H1 (cell line): ENCODE results near the gene ACOT11. TPM values are rescaled to one million over a fixed set of nuclear protein-coding genes. Genes with fewer than 3 reads are reported as not detected.

Source experiments
- CTCF ChIA-PET: fragments of 300-600 bp; sonication (Branson Sonifier 250); formaldehyde crosslinking; loops from one replicate; lab custom pipeline; 2021; ENCODE audit not compliant: partially characterized antibody; lab: Charles Lee
- POLR2A ChIA-PET: fragments of 300-600 bp; sonication (Branson Sonifier 250); formaldehyde crosslinking; loops from one replicate; lab custom pipeline; 2021; ENCODE audit warnings: inconsistent platforms; ENCODE audit not compliant: partially characterized antibody; lab: Charles Lee
- DNase-seq, 2 experiments: peaks; one replicate each; pipeline versions ENCODE4 v3.0.0 to v3.0.0-alpha.2; 2010 to 2022; ENCODE audit warnings: low spot score in 2 of 2, low read depth in 1 of 2, mixed read lengths in 1 of 2
- FAIRE-seq: peaks from 2 replicates; lab custom pipeline; 2011; peaks lifted over from hg19 to GRCh38; lab: Jason Lieb, UNC
- H2AFZ ChIP-seq: 2 replicates; pipeline ENCODE4 v1.8.1; 2012; ENCODE audit warnings: low read length, inconsistent platforms
- H2AK5ac ChIP-seq: 2 replicates; pipeline ENCODE4 v1.6.1; 2013; ENCODE audit warnings: low read depth, low read length
- H2BK120ac ChIP-seq: replicated peaks from 2 replicates; pipeline ENCODE3; 2013; ENCODE audit warnings: low read depth, low read length, inconsistent platforms
- H2BK12ac ChIP-seq: 2 replicates; pipeline ENCODE4 v1.6.1; 2013; ENCODE audit warnings: low read depth, low read length
- H2BK15ac ChIP-seq: 2 replicates; pipeline ENCODE4 v1.6.1; 2013; ENCODE audit warnings: low read length
- H2BK20ac ChIP-seq: 2 replicates; pipeline ENCODE4 v1.6.1; 2013; ENCODE audit warnings: low read length
- H2BK5ac ChIP-seq: 2 replicates; pipeline ENCODE4 v1.6.1; 2013; ENCODE audit warnings: low read depth, low read length
- H3K14ac ChIP-seq: 2 replicates; pipeline ENCODE4 v1.6.1; 2013; ENCODE audit warnings: inconsistent platforms; ENCODE audit not compliant: insufficient read length
- H3K18ac ChIP-seq: 2 replicates; pipeline ENCODE4 v1.6.1; 2013; ENCODE audit warnings: low read length; ENCODE audit errors: extremely low read depth
- H3K23ac ChIP-seq: 2 replicates; pipeline ENCODE4 v1.6.1; 2013; ENCODE audit warnings: inconsistent platforms; ENCODE audit not compliant: insufficient read length
- H3K23me2 ChIP-seq: 2 replicates; pipeline ENCODE4 v1.6.1; 2013; ENCODE audit warnings: low read depth, low read length
- H3K27ac ChIP-seq: 2 replicates; pipeline ENCODE4 v1.6.1; 2011; ENCODE audit warnings: low read depth, low read length, inconsistent platforms
- H3K27me3 ChIP-seq, 4 experiments: replicated peaks in 1 of 4; 1 replicate in 1 of 4; 2 replicates in 3 of 4; pipeline versions ENCODE4 v1.6.1 to v1.8.1; 2011 to 2013; ENCODE audit warnings: low read length in 3 of 4, mild to moderate bottlenecking in 3 of 4, inconsistent platforms in 2 of 4, mixed read lengths in 2 of 4, moderate library complexity in 1 of 4; ENCODE audit not compliant: control insufficient read depth in 3 of 4, insufficient read depth in 3 of 4; ENCODE audit errors: extremely low read depth in 1 of 4
- H3K36me3 ChIP-seq, 4 experiments: 2 replicates each; pipeline versions ENCODE4 v1.6.1 to v1.8.1; 2011 to 2013; ENCODE audit warnings: mild to moderate bottlenecking in 4 of 4, low read length in 3 of 4, moderate library complexity in 2 of 4, control low read depth in 1 of 4, inconsistent platforms in 1 of 4; ENCODE audit not compliant: insufficient read depth in 4 of 4, control insufficient read depth in 2 of 4
- H3K4ac ChIP-seq: replicated peaks from 2 replicates; pipeline ENCODE3; 2013; ENCODE audit warnings: low read length, low read depth, mixed read lengths, inconsistent platforms; ENCODE audit not compliant: insufficient read length
- H3K4me1 ChIP-seq, 4 experiments: replicated peaks in 1 of 4; 1 replicate in 1 of 4; 2 replicates in 3 of 4; pipeline versions ENCODE4 v1.6.1 to v1.8.1; 2011 to 2013; ENCODE audit warnings: low read length in 3 of 4, inconsistent platforms in 2 of 4, mixed read lengths in 1 of 4; ENCODE audit not compliant: insufficient read depth in 4 of 4, control insufficient read depth in 3 of 4
- H3K4me2 ChIP-seq, 2 experiments: 2 replicates each; pipeline versions ENCODE4 v1.6.1 to v1.8.1; 2011 to 2013; ENCODE audit warnings: low read depth in 2 of 2, low read length in 2 of 2, control low read depth in 1 of 2, inconsistent platforms in 1 of 2, mild to moderate bottlenecking in 1 of 2; ENCODE audit not compliant: insufficient read depth in 1 of 2
- H3K4me3 ChIP-seq, 4 experiments: fragments of 200-600, 300-600 bp in 1 of 4; sonication (generic), shearing (Covaris generic), sonication (Bioruptor Twin) in 1 of 4; 2 replicates each; pipeline versions ENCODE4 v1.5.1 to v1.8.1; 2011 to 2016; ENCODE audit warnings: low read length in 4 of 4, low read depth in 3 of 4, control low read depth in 2 of 4, inconsistent platforms in 2 of 4, mild to moderate bottlenecking in 2 of 4, mixed read lengths in 1 of 4, moderate library complexity in 1 of 4; ENCODE audit not compliant: insufficient read depth in 2 of 4; ENCODE audit errors: extremely low read depth in 1 of 4
- H3K56ac ChIP-seq: replicated peaks from 2 replicates; pipeline ENCODE3; 2013; ENCODE audit warnings: low read depth, mild to moderate bottlenecking, mixed read lengths, low read length, inconsistent platforms; ENCODE audit not compliant: insufficient read length
- H3K79me1 ChIP-seq: 2 replicates; pipeline ENCODE4 v1.6.1; 2013; ENCODE audit warnings: low read depth, low read length, control low read depth
- H3K79me2 ChIP-seq, 2 experiments: 2 replicates each; pipeline versions ENCODE4 v1.6.1 to v1.8.1; 2012 to 2013; ENCODE audit warnings: low read length in 2 of 2, mild to moderate bottlenecking in 2 of 2, inconsistent platforms in 1 of 2; ENCODE audit not compliant: insufficient read depth in 2 of 2, control insufficient read depth in 1 of 2
- H3K9ac ChIP-seq, 4 experiments: replicated peaks in 1 of 4; 1 replicate in 1 of 4; 2 replicates in 3 of 4; pipeline versions ENCODE4 v1.6.1 to v1.8.1; 2011 to 2013; ENCODE audit warnings: low read depth in 3 of 4, low read length in 3 of 4, control low read depth in 2 of 4, mild to moderate bottlenecking in 2 of 4, moderate library complexity in 2 of 4, inconsistent platforms in 1 of 4; ENCODE audit errors: extremely low read depth in 1 of 4
- H3K9me3 ChIP-seq, 2 experiments: 2 replicates each; pipeline versions ENCODE4 v1.6.1 to v1.8.1; 2012 to 2013; ENCODE audit warnings: mild to moderate bottlenecking in 2 of 2, moderate library complexity in 2 of 2, control low read depth in 1 of 2, inconsistent platforms in 1 of 2, low read depth in 1 of 2, low read length in 1 of 2, mixed read lengths in 1 of 2; ENCODE audit not compliant: insufficient read depth in 2 of 2
- H4K20me1 ChIP-seq, 2 experiments: replicated peaks in 1 of 2; 2 replicates each; pipeline versions ENCODE3 to v1.8.1; 2011 to 2013; ENCODE audit warnings: inconsistent platforms in 2 of 2, low read length in 2 of 2, mild to moderate bottlenecking in 1 of 2; ENCODE audit not compliant: insufficient read depth in 2 of 2, control insufficient read depth in 1 of 2
- H4K5ac ChIP-seq: 2 replicates; pipeline ENCODE4 v1.6.1; 2013; ENCODE audit warnings: low read length, low read depth, mixed read lengths, inconsistent platforms; ENCODE audit not compliant: insufficient read length
- H4K8ac ChIP-seq: 2 replicates; pipeline ENCODE4 v1.8.0; 2013; ENCODE audit warnings: mild to moderate bottlenecking, moderate library complexity, low read length, inconsistent platforms; ENCODE audit not compliant: insufficient read depth; ENCODE audit errors: extremely low read depth
- H4K91ac ChIP-seq: replicated peaks from 2 replicates; pipeline ENCODE3; 2013; ENCODE audit warnings: low read length, mixed read lengths, inconsistent platforms; ENCODE audit not compliant: insufficient read length
- CBX8 ChIP-seq: fragments of 300-800, 300-1000 bp; sonication (generic); IDR thresholded peaks from 2 replicates; pipeline ENCODE4 v1.7.1; 2016; ENCODE audit warnings: low read depth, low read length, borderline replicate concordance
- EP300 ChIP-seq, 2 experiments: IDR thresholded peaks; 1 replicate in 1 of 2; 2 replicates in 1 of 2; pipeline ENCODE4 v1.6.1; 2011 to 2012; ENCODE audit warnings: low read depth in 2 of 2, low read length in 2 of 2, mild to moderate bottlenecking in 2 of 2, borderline replicate concordance in 1 of 2, inconsistent platforms in 1 of 2, moderate library complexity in 1 of 2
- HDAC6 ChIP-seq: IDR thresholded peaks from one replicate; pipeline ENCODE4 v1.7.1; 2012; ENCODE audit warnings: low read depth, mild to moderate bottlenecking, inconsistent platforms, low read length, moderate library complexity
- JUND ChIP-seq: IDR thresholded peaks from 2 replicates; pipeline ENCODE4 v1.6.1; 2011; ENCODE audit warnings: mild to moderate bottlenecking, improper control_type of control experiment, low read length
- POU5F1 ChIP-seq: IDR thresholded peaks from 2 replicates; pipeline ENCODE4 v1.6.1; 2011; ENCODE audit warnings: low read depth, mild to moderate bottlenecking, low read length, moderate library complexity
- RFX5 ChIP-seq: IDR thresholded peaks from 2 replicates; pipeline ENCODE4 v1.6.1; 2011; ENCODE audit warnings: low read depth, low read length, improper control_type of control experiment, borderline replicate concordance
- RXRA ChIP-seq: IDR thresholded peaks from 2 replicates; pipeline ENCODE4 v1.6.1; 2011; ENCODE audit warnings: low read depth, mild to moderate bottlenecking, low read length, moderate library complexity; ENCODE audit not compliant: insufficient read depth
- ZNF274 ChIP-seq: IDR thresholded peaks from 2 replicates; pipeline ENCODE4 v1.7.0; 2012; ENCODE audit warnings: low read length, borderline replicate concordance; ENCODE audit errors: extremely low read depth
- WGBS, 2 experiments: shearing (Covaris generic) in 1 of 2; methylation state at CpG; one replicate each; pipeline versions ENCODE4 v1.1.6 to v1.1.7; 2013 to 2015; ENCODE audit warnings: low lambda C conversion rate in 2 of 2, mixed read lengths in 2 of 2, inconsistent platforms in 1 of 2, low coverage in 1 of 2, missing lambda C conversion rate in 1 of 2; ENCODE audit not compliant: insufficient replicate concordance in 2 of 2, insufficient coverage in 1 of 2, insufficient read length in 1 of 2; ENCODE audit errors: extremely low coverage in 1 of 2, missing lambda C conversion rate in 1 of 2; 5-methylcytosine and 5-hydroxymethylcytosine counted together
- polyA plus RNA-seq, 7 experiments: library from polyadenylated mRNA; depleted of rRNA in 3 of 7; stranded (reverse) in 5 of 7; unstranded in 2 of 7; fragments of >200 nt in 5 of 7; fragments of 200-250 nt in 2 of 7; gene quantifications; 1 replicate in 5 of 7; 2 replicates in 1 of 7; 4 replicates in 1 of 7; pipeline versions ENCODE4 v1.2.1 to v1.2.3, GENCODE V29; 2011 to 2013; ENCODE audit warnings: missing spikeins in 2 of 7, mixed read lengths in 2 of 7
- total RNA-seq: library from RNA; stranded (reverse); fragmentation: NEBNext Ultra II Directional; extraction: Animal tissue kit (Norgen Biotek cat#: 25700); gene quantifications from 2 replicates; pipeline ENCODE4 v1.2.1, GENCODE V29; 2021
- TF ChIP-seq, protein P1 (sequence below), 3 experiments: IDR thresholded peaks; 1 replicate in 2 of 3; 2 replicates in 1 of 3; pipeline versions ENCODE4 v1.5.1 to v1.6.1; 2011; ENCODE audit warnings: low read length in 3 of 3, mild to moderate bottlenecking in 3 of 3, inconsistent platforms in 2 of 3, low read depth in 1 of 3, moderate library complexity in 1 of 3; ENCODE audit not compliant: insufficient read depth in 1 of 3; ENCODE audit errors: control extremely low read depth in 1 of 3

The ACOT11 gene
- total and polyA plus RNA-seq, 2 of the 8 experiments (the other 6 are each of a cell fraction or from before 2014, with no cell fraction given) = 3.8 to 4.5 TPM

DNA sequence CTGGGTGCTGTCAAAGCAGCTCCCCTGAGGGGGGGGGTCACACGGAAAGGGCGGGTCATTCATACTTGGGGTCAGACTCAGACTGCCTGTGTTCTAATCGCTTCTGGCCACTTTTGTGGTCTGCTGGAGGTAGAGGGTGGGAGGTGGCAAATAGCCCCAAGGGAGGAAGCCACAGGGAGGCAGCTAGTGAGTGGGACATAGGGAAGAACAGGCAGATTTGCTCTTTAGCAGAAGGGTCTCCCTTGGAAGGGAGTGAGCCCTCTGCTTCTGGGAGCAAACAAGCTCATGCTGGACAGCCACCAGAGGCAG lies 24.5 kb downstream of the ACOT11 start:
- H4K20me1 ChIP-seq = no peaks in the 10 kb centered on the region
- H2BK12ac ChIP-seq = peak overlapping the region; percentile 92; the same call in 1 of the 2 replicates
- no peak overlapping the region for H2AFZ ChIP-seq
- H3K27ac ChIP-seq = 0 out of 2 replicates have a peak overlapping the region, but pooled peaks have one; percentile 19
- no peak overlapping the region; a peak in 1 of 8 replicates for H3K4me3 ChIP-seq
- TF ChIP-seq RXRA (no peak), HDAC6 (no peak), ZNF274 (no peak), POU5F1 (no peak), CBX8 (no peak), JUND (no peak), EP300 (IDR thresholded peaks at IDR 0.05; ENCODE audit: borderline replicate concordance in 1 of 2, low read depth in 2 of 2, low read length in 2 of 2) (no peak), RFX5 (no peak)
- TF ChIP-seq, protein P1, sequence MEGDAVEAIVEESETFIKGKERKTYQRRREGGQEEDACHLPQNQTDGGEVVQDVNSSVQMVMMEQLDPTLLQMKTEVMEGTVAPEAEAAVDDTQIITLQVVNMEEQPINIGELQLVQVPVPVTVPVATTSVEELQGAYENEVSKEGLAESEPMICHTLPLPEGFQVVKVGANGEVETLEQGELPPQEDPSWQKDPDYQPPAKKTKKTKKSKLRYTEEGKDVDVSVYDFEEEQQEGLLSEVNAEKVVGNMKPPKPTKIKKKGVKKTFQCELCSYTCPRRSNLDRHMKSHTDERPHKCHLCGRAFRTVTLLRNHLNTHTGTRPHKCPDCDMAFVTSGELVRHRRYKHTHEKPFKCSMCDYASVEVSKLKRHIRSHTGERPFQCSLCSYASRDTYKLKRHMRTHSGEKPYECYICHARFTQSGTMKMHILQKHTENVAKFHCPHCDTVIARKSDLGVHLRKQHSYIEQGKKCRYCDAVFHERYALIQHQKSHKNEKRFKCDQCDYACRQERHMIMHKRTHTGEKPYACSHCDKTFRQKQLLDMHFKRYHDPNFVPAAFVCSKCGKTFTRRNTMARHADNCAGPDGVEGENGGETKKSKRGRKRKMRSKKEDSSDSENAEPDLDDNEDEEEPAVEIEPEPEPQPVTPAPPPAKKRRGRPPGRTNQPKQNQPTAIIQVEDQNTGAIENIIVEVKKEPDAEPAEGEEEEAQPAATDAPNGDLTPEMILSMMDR (IDR thresholded peaks at IDR 0.05; ENCODE audit: control extremely low read depth in 1 of 3, insufficient read depth in 1 of 3, low read depth in 1 of 3, low read length in 3 of 3) = no peak
- no peaks in the 10 kb centered on the region for H3K36me3 ChIP-seq
- H3K14ac ChIP-seq = no peak overlapping the region
- peak overlapping the region; percentile 83 for H4K91ac ChIP-seq
- H3K4me2 ChIP-seq = peak overlapping the region; percentile 52 to 53; a peak in 1 of 4 replicates
- no peak overlapping the region for H3K9ac ChIP-seq
- no peak overlapping the region for H4K8ac ChIP-seq
- FAIRE-seq (no peak), DNase-seq (no peak)
- no peaks in the 10 kb centered on the region for H3K27me3 ChIP-seq
- H3K79me1 ChIP-seq = no peaks in the 10 kb centered on the region
- H3K23me2 ChIP-seq = 0 out of 2 replicates have a peak, but pooled peaks cover 3% of the 10 kb centered on the region
- H3K56ac ChIP-seq = no peak overlapping the region
- peaks cover 21 to 40% (median 29%) of the 10 kb centered on the region in 4 experiments for H3K4me1 ChIP-seq
- peak overlapping the region; percentile 13; the same call in 1 of the 2 replicates for H2BK15ac ChIP-seq
- peak overlapping the region; percentile 29; the same call in 1 of the 2 replicates for H2BK5ac ChIP-seq
- ChIA-PET CTCF (interaction anchor here (0.6 to 2.3 kb wide), 9 partner anchors 9 to 147 kb away, joined by 3 to 12 read pairs (median 3); partner anchors contain the start of gene ACOT11), POLR2A (interaction anchor here (1.2 to 1.3 kb wide), 2 partner anchors 9 to 29 kb away, joined by 3 read pairs; no protein-coding TSS in a partner anchor)
- peak overlapping the region; percentile 93; the same call in 1 of the 2 replicates for H2AK5ac ChIP-seq
- no peaks in the 10 kb centered on the region for H3K9me3 ChIP-seq
- WGBS, 2 experiments = 73% methylated on average over 3 of the region's 3 CpGs; no CpG with 5 or more reads in 1 of the 2 experiments
- H4K5ac ChIP-seq = no peak overlapping the region
- H3K23ac ChIP-seq = no peak overlapping the region
- peak overlapping the region; percentile 16 for H3K4ac ChIP-seq
- no peak overlapping the region for H2BK120ac ChIP-seq
- H3K18ac ChIP-seq = no peak overlapping the region
- H2BK20ac ChIP-seq = peak overlapping the region; percentile 9; the same call in 1 of the 2 replicates
- no peaks in the 10 kb centered on the region for H3K79me2 ChIP-seq
